ENCODE data around the gene HES5.
A peak's percentile ranks its signal among the peaks of the same experiment; 100 is the strongest.
"Not testable (repeated sequence)": the region's sequence is repeated elsewhere in the genome, so short reads cannot be mapped to it uniquely, and the experiment has no call there.

HES5 gene, protein sequence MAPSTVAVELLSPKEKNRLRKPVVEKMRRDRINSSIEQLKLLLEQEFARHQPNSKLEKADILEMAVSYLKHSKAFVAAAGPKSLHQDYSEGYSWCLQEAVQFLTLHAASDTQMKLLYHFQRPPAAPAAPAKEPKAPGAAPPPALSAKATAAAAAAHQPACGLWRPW

DNA sequence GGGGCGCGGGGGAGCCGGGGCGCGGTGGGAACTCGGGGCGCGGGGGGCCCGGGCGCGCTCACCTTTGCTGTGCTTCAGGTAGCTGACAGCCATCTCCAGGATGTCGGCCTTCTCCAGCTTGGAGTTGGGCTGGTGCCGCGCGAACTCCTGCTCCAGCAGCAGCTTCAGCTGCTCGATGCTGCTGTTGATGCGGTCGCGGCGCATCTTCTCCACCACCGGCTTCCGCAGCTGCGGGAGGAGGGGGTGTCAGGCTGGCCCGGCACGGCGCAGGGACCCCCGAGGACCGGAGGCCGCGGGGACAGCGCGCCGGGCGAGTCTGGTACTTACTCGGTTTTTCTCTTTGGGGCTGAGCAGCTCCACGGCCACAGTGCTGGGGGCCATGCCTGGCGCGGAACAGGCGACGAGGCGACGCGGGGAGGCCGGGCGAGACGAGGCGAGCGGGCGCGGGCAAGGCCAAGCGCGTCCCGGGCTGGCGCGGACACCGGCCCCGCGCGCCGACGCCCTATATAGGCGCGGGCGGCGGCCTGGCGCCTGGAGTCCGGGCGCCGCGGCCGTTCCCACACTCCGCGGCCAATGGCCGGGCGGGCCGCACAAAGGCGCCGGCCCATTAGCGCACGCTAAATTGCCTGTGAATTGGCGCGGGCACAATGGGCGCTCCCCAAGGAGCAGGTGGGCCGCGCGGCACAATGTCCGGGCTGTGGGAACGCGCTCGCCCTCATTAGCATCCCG lies at the start of gene HES5:
HES5 (minus strand) TSS at position 480 of the 729 bp plus-strand sequence; CDS start at position 381, 99 bp downstream.
- DNase-seq (ENCODE audit: low read depth in 2 of 2) = no peak

DNA sequence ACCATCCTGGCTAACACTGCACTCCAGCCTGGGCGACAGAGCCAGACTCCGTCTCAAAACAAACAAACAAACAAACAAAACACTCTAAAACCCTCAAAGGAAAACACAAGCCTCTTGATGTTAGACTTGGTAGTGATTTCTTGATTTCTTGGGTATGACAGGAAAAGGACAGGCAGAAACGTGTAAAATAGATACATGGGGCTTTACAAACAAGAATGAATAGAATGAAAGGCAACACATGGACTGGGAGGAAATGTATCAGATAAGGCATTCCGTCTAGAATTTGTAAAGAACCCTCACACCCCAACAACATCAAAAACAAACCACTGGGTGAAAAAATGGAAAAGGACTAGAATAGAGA lies 48.7 kb upstream of the HES5 start:
- DNase-seq (ENCODE audit: low read depth in 2 of 2) = no peak

DNA sequence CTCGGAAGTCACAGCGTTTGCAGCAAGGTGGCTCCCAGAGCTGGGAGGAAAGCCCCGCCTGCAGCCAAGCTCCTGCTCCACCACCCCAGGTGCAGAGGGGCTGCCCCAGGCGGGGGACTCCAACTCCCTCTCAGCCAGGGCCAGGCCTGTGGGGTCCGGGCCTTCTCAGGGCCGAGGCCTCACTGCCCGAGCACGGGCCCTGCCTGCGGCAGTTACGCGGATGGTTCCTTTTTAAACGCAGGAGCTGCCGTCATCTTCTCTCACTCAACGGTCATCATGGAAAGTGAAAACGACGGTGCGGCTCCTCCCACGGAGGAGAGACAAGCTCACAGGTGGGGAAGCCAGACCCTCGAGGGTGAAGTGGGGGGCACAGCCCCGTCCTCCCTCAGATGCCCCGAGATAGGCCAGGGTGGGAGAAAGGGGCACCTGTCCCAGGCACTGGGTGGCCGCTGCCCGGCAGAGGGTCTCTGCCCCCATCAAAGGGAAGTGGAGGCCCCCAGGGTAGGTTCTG lies 47.6 kb upstream of the HES5 start:
- DNase-seq (ENCODE audit: low read depth in 2 of 2) = peak in 1 of 2 donors; percentile 36

DNA sequence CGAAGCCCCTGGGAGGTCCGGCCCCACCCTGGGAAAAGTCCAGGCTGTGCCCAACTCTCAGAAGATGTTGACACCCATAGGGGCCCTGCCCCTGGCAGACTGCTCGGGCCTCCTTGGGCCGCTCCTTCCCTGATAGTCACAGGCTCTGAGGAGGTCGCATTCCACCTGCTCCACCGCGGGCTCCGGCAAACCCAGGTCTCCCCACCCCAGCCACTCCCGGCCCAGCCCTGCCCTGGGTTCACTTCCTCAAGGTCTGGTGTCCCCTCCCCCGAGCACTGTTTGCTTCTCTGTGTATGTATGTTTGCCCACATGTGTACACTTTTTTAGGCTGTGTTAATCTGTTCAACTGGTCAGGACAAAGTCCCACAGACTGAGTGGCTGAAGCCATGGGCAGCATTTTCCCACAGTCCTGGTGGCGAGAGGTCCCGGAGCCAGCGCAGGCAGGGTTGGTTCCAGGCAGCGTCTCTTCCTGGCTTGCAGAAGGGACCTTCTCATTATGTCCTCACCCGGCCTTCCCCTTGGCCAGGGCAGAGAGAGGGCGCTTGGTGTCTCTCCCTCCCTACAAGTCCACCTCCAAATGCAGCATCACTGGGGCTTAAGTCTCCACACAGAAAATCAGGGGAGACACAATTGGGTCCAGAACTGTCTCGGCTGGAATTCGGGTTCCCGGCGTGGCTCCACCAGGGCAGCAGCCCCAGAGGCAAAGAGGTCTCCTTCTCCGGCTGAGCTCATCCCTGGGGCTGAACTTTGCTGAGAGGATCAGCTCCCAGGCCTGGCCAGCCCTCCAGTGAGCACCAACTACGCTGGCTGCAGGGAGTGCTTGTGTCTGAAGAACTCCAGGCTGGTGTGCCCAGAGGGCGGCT lies 46.0 kb upstream of the HES5 start:
- DNase-seq (ENCODE audit: low read depth in 2 of 2) = no peak

DNA sequence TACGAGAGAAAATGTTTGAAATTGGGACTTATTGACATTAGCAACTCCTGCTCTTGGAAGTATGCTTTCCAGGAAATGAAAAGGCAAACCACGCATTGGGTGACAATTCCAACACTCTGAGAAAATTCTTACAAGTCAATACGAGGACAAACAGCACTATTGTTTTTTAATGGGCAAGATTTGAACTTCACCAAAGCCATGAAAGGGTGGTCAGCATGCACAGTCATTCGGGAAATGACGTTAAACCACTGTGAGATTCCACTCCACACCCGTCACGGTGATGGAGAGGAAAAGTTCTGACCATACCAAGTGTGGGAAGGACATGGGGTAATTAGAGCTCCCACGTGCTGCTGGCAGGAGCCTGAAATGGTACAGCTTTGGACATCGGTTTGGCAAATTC lies 44.3 kb upstream of the HES5 start:
- no peak for DNase-seq (ENCODE audit: low read depth in 2 of 2)

DNA sequence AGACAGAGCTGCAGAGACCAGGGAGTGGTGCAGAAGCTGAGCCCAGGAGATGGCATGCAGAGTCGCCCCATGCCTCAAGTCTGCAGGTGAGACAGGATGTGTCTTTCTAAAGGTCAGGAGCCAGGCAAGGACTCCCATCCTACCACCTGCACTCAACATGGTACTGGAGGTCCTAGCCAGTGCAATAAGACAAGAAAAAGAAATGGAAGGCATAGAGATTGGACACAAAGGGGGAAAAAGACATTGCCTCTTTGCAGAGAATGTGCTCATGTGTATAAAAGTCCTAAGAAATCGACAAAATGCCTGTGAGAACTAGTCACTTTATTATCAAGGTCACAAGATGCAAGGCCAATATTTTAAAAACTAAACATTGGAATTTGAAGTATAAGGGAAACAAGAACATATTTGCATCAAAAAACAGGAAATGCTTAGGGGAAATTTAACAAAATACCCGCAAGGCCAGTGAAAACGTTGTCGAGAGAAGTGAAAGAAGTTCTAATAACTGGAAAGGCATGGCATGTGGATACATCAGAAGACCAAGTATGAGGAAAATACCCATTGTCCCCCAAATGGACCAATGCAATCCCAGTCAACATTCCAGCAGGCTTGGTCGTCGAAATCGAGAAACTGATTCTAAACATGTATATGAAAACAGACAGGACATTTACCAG lies 43.3 kb upstream of the HES5 start:
- no peak for DNase-seq (ENCODE audit: low read depth in 2 of 2)

DNA sequence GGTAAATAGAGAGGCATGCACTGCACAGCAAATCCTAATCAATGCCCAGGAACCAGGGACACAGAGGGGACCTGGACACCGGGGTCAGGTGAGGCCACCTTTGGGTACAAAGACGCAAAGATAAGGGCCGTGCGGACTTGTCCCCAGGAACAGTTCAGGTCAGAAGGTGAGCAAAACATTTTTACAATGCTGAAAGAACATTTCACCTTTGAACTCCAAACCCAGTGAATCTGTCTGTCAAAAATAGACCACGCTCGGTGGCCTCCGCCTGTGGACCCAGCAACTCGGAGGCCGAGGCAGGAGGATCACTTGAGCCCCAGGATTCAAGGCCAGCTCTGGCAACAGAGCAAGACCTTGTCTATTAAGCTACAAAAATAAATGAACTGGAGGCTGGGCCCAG lies 41.3 kb upstream of the HES5 start:
- DNase-seq (ENCODE audit: low read depth in 2 of 2) = no peak

DNA sequence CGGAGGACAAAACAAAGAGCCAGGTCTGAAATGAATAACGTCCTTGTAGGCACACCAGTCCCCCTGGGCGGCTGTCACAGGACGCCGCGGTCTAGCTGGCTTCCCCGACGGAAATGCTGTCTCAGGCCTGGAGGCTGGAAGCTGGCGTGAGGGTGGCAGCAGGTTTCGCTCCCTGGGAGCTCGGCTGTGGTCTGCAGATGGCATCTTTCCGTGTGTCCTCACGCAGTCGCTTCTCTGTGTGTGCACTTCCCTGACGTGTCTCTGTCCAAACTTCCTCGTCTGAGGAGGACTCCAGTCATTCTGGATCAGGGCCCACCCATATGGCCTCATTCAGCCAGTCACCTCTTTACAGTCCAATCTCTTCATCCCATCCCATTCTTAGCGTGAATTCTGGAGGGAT lies 40.3 kb upstream of the HES5 start:
- DNase-seq (ENCODE audit: low read depth in 2 of 2) = no peak

DNA sequence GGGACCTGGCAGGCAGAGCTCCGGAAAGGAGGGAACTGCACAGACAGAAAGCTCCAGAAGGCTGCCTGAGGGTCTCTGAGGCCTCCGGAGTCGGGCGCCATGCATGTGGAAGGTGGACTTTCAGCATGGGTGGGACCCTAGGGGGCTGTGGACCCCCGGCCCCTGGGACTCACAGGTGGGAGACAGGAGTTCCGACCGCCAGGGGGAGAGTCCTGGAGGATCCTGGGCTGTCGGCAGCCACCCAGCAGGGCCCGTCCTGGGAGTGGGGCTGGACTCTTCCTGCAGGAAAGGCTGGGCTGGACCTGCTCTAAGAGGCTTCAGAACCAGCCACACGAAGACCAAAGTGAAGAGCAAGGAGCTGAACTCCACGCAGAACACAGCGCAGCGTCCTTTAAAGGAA lies 39.6 kb upstream of the HES5 start:
- DNase-seq (ENCODE audit: low read depth in 2 of 2) = not testable (repeated sequence)

DNA sequence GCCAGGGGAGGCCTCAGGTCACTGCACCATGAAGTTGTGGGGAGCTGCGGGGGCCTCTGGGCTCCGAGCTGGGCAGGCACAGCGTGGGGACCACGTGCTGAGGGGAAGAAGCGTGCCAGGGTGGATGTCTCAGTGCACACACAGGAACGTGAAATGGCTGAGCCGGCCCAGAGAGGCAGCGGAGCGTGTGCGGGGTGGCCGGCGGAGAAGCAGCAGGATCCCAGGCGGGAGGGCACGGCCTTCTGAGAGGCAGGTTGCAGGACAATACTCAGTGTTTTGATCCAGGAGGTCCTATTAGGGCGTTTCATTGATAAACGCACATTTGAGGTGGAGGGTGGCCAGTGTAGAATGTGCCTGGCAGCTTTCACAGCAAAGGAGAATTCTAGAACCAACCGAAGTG lies 39.0 kb upstream of the HES5 start:
- DNase-seq (ENCODE audit: low read depth in 2 of 2) = no peak

DNA sequence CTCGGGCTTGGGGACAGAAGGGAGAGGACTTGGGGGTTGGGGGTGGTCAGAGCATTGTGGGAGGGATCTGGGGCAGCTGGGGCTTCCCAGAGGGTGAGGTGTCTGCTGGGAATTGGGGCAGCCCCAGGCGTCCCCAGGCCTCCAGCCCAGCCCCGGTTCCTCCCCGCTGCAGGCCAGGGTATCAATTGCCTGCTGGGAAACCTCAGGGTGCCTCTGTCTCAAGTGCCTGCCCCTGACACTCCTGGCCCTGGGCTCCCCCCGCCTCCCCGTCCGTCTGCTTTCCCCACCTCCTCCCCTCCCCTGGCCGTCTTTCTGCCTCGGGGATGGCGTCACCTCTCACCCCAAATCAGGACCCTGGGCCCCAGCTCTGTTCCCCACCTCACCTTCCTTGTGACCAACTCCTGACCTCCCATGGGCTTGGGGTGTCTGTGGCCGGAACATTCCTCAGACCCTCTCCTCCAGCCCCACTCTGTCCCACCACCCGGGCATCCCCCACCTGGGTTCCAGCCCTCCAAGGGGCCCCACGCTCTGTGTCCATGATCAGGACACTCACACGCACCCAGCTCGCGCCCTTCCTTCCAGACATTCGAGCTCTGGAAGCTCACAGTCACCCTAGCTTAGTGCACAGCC lies 38.2 kb upstream of the HES5 start:
- DNase-seq (ENCODE audit: low read depth in 2 of 2) = not testable (repeated sequence)

DNA sequence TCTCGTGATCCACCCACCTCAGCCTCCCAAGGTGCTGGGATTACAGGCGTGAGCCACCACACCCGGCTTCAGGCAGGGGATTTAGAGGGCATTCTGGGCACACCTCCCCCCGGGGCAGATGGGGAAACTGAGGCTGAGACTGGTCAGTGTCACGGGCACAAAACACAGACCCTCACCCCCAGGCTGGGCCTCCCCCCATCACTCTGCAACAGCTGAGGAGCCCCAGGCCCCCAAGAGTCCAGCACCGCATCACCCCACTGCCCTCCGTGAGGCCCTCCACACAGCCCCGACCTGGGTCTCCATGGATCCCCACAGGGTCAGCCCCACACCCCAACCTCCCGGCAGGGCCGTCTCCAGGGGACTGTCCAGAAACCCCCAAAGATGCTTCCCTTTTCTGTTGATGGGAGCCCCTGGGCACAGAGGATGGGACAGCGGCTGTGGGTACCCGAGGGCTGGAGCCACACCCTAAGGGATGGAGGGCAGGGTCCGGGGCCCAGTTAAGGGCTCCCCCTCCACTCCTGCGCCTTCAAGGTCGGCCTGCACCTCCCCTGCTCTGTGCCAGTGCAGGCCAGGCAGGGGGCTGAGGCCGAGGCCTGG lies 37.1 kb upstream of the HES5 start:
- no peak for DNase-seq (ENCODE audit: low read depth in 2 of 2)

DNA sequence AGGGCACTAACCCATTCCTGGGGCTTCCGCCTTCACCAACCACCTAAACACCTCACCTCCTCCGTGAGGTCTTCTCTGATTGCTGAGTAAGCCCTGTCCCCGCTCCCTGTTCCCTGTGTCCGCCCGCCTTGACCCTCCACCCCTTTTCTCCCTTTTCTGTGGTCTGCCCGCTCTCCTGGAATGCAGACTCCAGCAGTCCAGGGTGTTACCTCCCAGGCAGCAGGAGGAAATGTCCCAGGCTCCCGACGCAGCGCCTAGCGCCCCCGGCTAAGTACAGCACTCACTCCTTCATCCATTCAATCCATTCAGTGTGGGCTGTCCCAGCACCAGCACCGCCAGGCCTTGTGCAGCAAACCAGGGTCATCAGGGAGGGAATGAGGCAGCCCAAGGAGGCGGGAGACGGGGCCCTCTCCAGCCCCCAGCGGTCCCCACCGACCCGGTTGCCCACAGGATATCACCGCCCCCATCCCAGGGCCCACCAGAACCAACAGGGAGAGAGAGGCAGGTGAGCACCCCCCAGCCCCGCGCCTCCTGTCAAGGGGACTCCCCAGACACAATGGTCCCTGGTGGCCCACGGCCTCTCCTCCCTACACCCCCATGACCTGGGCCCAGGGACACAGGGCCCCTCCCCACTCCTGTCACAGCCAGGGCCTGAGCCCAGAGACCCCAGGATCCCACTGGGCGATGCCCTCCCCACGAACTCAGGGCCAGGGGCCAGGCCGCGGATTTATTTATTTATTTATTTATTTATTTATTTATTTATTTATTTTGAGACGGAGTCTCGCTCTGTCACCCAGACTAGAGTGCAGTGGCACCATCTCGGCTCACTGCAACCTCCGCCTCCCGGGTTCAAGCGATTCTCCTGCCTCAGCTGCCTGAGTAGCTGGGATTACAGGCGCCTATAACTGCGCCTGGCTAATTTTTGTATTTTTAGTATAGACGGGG lies 36.3 kb upstream of the HES5 start:
- no peak for DNase-seq (ENCODE audit: low read depth in 2 of 2)

DNA sequence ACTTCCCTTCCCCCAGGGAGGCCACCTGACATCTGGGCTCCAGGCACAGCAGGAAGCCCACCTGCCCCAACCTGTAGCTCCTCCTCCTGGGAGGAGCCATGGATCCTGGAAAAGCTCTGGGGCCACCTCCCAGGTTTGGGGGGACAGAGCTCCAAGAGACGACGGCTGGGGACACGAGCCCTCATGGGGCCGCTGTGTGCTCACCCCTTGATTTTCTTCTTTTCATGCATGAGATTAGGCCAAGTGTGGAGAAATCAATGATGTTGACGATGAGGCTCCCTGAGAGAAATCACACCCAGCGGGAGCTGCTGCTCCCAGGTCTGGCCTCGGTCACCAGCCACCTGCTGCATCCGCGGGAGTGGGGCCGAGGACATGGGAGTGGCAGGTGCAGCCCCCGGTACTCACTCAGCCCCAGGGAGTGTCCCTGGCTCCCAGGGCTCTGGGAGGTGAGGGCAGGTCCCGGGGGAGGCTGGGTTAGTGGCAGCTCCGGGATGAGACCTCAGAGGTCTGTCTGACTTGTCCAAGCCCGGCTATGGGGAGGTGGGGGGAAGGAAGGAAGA lies 34.8 kb upstream of the HES5 start:
- no peak for DNase-seq (ENCODE audit: low read depth in 2 of 2)

DNA sequence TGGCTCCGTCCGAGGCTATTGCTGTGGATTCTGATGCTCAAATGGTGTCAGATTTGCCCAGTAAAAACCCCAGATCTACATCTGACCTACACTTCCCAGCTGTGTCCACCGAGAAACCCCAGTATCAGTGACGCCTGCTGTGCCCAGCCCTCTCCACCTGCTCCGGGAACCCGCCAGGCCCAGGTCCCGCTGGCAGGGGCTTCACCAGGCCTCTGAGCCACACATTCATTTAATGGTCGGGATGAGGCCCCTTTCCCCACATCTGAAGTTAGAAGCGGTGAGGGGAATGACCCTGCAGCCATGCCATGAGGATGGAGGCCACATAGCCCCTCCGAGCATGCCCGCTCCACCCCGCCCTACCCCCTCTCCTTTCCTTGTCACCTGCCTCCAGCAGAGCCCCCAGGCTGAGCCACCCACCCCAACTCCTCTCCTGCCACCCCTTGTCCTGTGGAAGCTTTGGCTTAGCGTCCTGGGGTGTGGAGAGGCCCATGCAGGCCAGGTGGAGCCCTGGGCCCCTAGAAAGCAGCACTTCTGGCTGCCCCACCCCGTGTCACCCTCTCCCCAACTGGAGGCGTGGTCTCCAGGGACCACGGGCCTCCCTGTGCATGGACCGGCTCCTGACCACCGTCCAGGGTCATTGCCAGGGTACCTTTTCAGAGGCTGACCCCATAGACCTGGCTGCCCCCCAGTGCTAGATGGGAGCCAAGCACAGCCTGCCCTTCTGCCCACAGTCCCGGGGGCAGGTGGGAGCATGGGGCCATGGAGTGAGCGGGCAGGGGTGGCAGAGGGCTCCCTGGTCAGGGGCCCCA lies 34.1 kb upstream of the HES5 start:
- DNase-seq (ENCODE audit: low read depth in 2 of 2) = no peak

DNA sequence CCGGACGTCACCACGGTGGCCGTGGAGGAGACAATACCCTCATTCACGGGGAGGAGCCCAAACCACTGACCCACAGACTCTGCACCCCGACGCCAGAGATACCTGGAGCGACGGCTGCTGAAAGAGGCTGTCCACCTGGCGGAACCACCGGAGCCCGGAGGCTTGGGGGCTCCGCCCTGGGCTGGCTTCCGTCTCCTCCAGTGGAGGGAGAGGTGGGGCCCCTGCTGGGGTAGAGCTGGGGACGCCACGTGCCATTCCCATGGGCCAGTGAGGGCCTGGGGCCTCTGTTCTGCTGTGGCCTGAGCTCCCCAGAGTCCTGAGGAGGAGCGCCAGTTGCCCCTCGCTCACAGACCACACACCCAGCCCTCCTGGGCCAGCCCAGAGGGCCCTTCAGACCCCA lies 33.1 kb upstream of the HES5 start:
- no peak for DNase-seq (ENCODE audit: low read depth in 2 of 2)

DNA sequence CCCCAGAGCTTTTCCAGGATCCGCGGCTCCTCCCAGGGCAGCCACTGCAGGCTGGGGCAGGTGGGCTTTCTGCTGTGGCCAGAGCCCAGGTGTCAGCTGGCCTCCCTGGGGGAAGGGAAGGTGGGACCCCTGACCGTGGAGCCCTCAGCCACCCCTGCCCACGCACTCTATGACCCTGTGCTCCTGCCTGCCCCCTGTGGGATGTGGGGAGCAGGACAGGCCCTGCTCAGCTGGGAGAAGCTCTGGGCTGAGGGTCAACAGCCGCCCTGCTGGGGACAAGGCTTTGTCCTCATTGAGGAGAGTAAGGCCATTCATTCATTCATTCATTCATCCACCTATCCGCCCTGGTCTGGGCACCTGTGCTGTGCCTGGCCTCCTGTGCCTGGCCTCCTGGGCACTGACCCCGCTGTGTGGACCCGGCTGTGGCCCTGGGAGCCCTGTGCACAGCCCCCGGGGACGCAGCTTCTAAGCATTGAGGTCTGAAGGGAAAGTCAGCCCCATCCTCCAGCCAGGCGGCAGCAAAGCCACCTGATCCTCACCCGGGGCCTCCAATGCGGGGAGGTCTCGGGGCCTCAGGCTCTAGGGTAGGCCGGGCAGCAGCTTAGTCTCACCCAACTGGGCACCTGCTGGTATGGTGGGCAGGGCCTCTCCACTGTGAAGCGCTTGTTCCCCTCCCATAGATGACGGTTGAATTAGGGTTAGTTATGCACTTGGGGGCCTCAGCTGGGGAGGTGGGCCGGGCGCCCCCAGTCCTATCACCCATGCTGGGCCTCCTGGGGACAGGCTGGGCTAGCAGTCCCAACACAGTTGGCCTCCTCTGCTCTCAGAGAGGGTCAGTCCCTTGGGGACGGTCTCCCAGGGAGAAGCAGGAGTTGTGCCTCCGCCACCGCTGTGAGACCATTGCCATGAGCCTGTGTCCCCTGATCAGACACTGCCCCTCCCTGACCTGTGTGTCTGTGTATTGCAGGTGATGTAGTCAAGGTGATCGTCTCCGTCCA lies 32.1 kb upstream of the HES5 start:
- DNase-seq (ENCODE audit: low read depth in 2 of 2) = no peak

DNA sequence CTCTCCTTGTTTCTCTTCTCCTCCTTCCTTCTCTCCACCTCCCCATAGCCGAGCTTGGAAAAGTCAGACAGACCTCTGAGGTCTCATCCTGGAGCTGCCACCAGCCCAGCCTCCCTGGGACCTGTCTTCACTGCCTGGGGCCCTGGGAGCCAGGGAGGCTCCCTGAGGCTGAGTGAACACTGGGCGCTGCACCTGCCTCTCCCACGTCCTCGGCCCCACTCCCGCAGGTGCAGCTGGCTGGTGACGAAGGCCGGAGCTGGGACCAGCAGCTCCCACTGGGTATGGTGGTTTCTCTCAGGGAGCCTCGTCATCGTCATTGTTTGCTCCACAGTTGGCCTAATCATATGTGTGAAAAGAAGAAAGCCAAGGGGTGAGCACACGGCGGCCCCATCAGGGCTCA lies 31.4 kb upstream of the HES5 start:
- no peak for DNase-seq (ENCODE audit: low read depth in 2 of 2)

Data from stimulated activated CD4-positive, alpha-beta T cell treated with anti-CD3 and anti-CD28 coated beads, Interleukin-15, amount 100 ng/mL, for 48 hours (primary cell).